Dedifferentiated amniotic fluid mesenchymal stem cell (primary cell): ENCODE measurements around the gene ACO2.
"Not testable (repeated sequence)": the region's sequence is repeated elsewhere in the genome, so short reads cannot be mapped to it uniquely, and the experiment has no call there.

Experiments used
- DNase-seq: peaks from one replicate; pipeline ENCODE4 v3.0.0-alpha.2; 2016; ENCODE audit errors: extremely low spot score

ACO2 gene

GRCh38 chr22:41568811-41569210 is 99.9 kb downstream of the ACO2 start:
- no peak for DNase-seq

- no peak for DNase-seq
These were observed 101.3 kb downstream of the ACO2 start for GRCh38 chr22:41570221-41570620.

GRCh38 chr22:41571786-41572185 is 102.9 kb downstream of the ACO2 start:
- no peak for DNase-seq

GRCh38 chr22:41572305-41572704 is 103.4 kb downstream of the ACO2 start:
- not testable (repeated sequence) for DNase-seq

GRCh38 chr22:41573677-41574076 is 104.8 kb downstream of the ACO2 start:
- no peak for DNase-seq

- no peak for DNase-seq
These were observed 106.0 kb downstream of the ACO2 start for GRCh38 chr22:41574847-41575381.

GRCh38 chr22:41575533-41575932 is 106.6 kb downstream of the ACO2 start:
- DNase-seq = no peak

GRCh38 chr22:41576877-41577276 is 108.0 kb downstream of the ACO2 start:
- DNase-seq = no peak

GRCh38 chr22:41578114-41578513 is 109.2 kb downstream of the ACO2 start:
- no peak for DNase-seq
